IMR-90 (cell line): ENCODE measurements around the gene CLDN10. TPM values are rescaled to one million over a fixed set of nuclear protein-coding genes. Genes with fewer than 3 reads are reported as not detected.

ENCODE experiments used
- ATAC-seq: fragments of 200-7000 bp; cut with Tn5 transposase; 2 replicates; pipeline ENCODE4 v1.9.1; 2020; ENCODE audit warnings: low read depth, mild to moderate bottlenecking, moderate library complexity
- BruUV-seq: library from RNA; stranded (reverse); fragments of 400-500 nt; replicated peaks from 2 replicates; lab custom pipeline; 2021; lab: Mats Ljungman, UMichigan
- CTCF ChIA-PET: fragments of 300-600 bp; formaldehyde crosslinking; extraction: SDS; loops from one replicate; lab custom pipeline; 2021; ENCODE audit warnings: antibody characterized with exemption; lab: Yijun Ruan, JAX
- POLR2A ChIA-PET: fragments of 300-600 bp; sonication (Branson Sonifier 250); formaldehyde crosslinking; loops from one replicate; lab custom pipeline; 2022; ENCODE audit warnings: antibody characterized with exemption; ENCODE audit not compliant: unreplicated experiment; lab: Charles Lee
- DNase-seq: peaks from one replicate; pipeline ENCODE4 v3.0.0; 2013
- H2AFZ ChIP-seq: replicated peaks from 2 replicates; pipeline ENCODE3; 2013; ENCODE audit warnings: low read length, mild to moderate bottlenecking; ENCODE audit not compliant: poor library complexity
- H2AK5ac ChIP-seq: 2 replicates; pipeline ENCODE4 v1.6.1; 2013; ENCODE audit warnings: low read depth, low read length, inconsistent platforms
- H2AK9ac ChIP-seq: replicated peaks from 2 replicates; pipeline ENCODE3; 2013; ENCODE audit warnings: mild to moderate bottlenecking, low read depth, low read length, moderate library complexity; ENCODE audit not compliant: poor library complexity
- H2BK120ac ChIP-seq: 2 replicates; pipeline ENCODE4 v1.6.1; 2013; ENCODE audit warnings: low read depth, low read length, inconsistent platforms
- H2BK15ac ChIP-seq: 3 replicates; pipeline ENCODE4 v1.6.1; 2013; ENCODE audit warnings: low read depth, low read length, inconsistent platforms
- H2BK20ac ChIP-seq: 2 replicates; pipeline ENCODE4 v1.6.1; 2013; ENCODE audit warnings: low read depth, mild to moderate bottlenecking, inconsistent platforms, low read length, moderate library complexity
- H2BK5ac ChIP-seq: 2 replicates; pipeline ENCODE4 v1.6.1; 2013; ENCODE audit warnings: mild to moderate bottlenecking, low read depth, low read length, inconsistent platforms; ENCODE audit not compliant: poor library complexity, severe bottlenecking
- H3K14ac ChIP-seq: replicated peaks from 2 replicates; pipeline ENCODE4 v1.6.1; 2013; ENCODE audit warnings: low read depth, low read length, inconsistent platforms
- H3K18ac ChIP-seq: 2 replicates; pipeline ENCODE4 v1.6.1; 2013; ENCODE audit warnings: low read depth, low read length, control low read depth
- H3K23ac ChIP-seq: 2 replicates; pipeline ENCODE4 v1.6.1; 2013; ENCODE audit warnings: low read depth, low read length, inconsistent platforms
- H3K27ac ChIP-seq: 2 replicates; pipeline ENCODE4 v1.5.1; 2013; ENCODE audit warnings: mild to moderate bottlenecking, control low read depth, low read length; ENCODE audit not compliant: insufficient read depth
- H3K27me3 ChIP-seq: 2 replicates; pipeline ENCODE4 v1.6.1; 2013; ENCODE audit warnings: low read length; ENCODE audit not compliant: control insufficient read depth, insufficient read depth
- H3K36me3 ChIP-seq: 2 replicates; pipeline ENCODE4 v1.6.1; 2013; ENCODE audit warnings: low read length, mixed read lengths; ENCODE audit not compliant: control insufficient read depth, insufficient read depth
- H3K4ac ChIP-seq: 2 replicates; pipeline ENCODE4 v1.6.1; 2013; ENCODE audit warnings: low read depth, low read length, inconsistent platforms
- H3K4me1 ChIP-seq: 2 replicates; pipeline ENCODE4 v1.6.1; 2013; ENCODE audit warnings: low read length, mixed read lengths; ENCODE audit not compliant: control insufficient read depth, insufficient read depth
- H3K4me2 ChIP-seq: 2 replicates; pipeline ENCODE4 v1.6.1; 2013; ENCODE audit warnings: low read depth, mild to moderate bottlenecking, control low read depth, low read length, moderate library complexity
- H3K4me3 ChIP-seq: 2 replicates; pipeline ENCODE4 v1.5.1; 2013; ENCODE audit warnings: low read depth, mild to moderate bottlenecking, control low read depth, low read length, moderate library complexity; ENCODE audit not compliant: insufficient read depth
- H3K56ac ChIP-seq: 2 replicates; pipeline ENCODE4 v1.6.1; 2013; ENCODE audit warnings: low read length, inconsistent platforms; ENCODE audit not compliant: insufficient read depth; ENCODE audit errors: extremely low read depth
- H3K79me1 ChIP-seq, 2 experiments: 2 replicates each; pipeline ENCODE4 v1.6.1; 2013; ENCODE audit warnings: low read length in 2 of 2, inconsistent platforms in 1 of 2, low read depth in 1 of 2
- H3K9ac ChIP-seq: 2 replicates; pipeline ENCODE4 v1.6.1; 2013; ENCODE audit warnings: low read depth, low read length, control low read depth
- H3K9me1 ChIP-seq: 2 replicates; pipeline ENCODE4 v1.6.1; 2013; ENCODE audit warnings: low read length, inconsistent platforms; ENCODE audit not compliant: insufficient read depth
- H3K9me3 ChIP-seq: 2 replicates; pipeline ENCODE4 v1.6.1; 2013; ENCODE audit warnings: low read length; ENCODE audit not compliant: control insufficient read depth, insufficient read depth
- H4K20me1 ChIP-seq: 2 replicates; pipeline ENCODE4 v1.6.1; 2013; ENCODE audit warnings: low read length, inconsistent platforms; ENCODE audit not compliant: insufficient read depth
- H4K5ac ChIP-seq: 2 replicates; pipeline ENCODE4 v1.6.1; 2013; ENCODE audit warnings: mild to moderate bottlenecking, low read depth, low read length, control low read depth
- H4K8ac ChIP-seq, 2 experiments: 2 replicates each; pipeline ENCODE4 v1.6.1; 2013; ENCODE audit warnings: low read depth in 2 of 2, low read length in 2 of 2, control low read depth in 1 of 2, inconsistent platforms in 1 of 2
- H4K91ac ChIP-seq: 2 replicates; pipeline ENCODE4 v1.6.1; 2013; ENCODE audit warnings: low read depth, low read length, inconsistent platforms; ENCODE audit not compliant: insufficient read depth
- CEBPB ChIP-seq: IDR thresholded peaks from 2 replicates; pipeline ENCODE4 v1.6.1; 2012; ENCODE audit warnings: low read depth, low read length, improper control_type of control experiment
- CHD1 ChIP-seq: IDR thresholded peaks from 2 replicates; pipeline ENCODE4 v1.6.1; 2012; ENCODE audit warnings: low read depth, low read length, improper control_type of control experiment
- CTCF ChIP-seq: conservative IDR thresholded peaks from 2 replicates; pipeline ENCODE4 v1.5.1; 2012; ENCODE audit warnings: mild to moderate bottlenecking, low read depth, low read length, improper control_type of control experiment
- ELK1 ChIP-seq: fragments of 150-350 bp; IDR thresholded peaks from 2 replicates; pipeline ENCODE4 v1.6.1; 2016; ENCODE audit warnings: low read depth, mild to moderate bottlenecking, low read length, moderate library complexity, borderline replicate concordance
- FOS ChIP-seq: fragments of 150-350 bp; IDR thresholded peaks from 2 replicates; pipeline ENCODE4 v1.6.1; 2016; ENCODE audit warnings: low read depth, low read length
- MAFK ChIP-seq: IDR thresholded peaks from 2 replicates; pipeline ENCODE4 v1.6.1; 2012; ENCODE audit warnings: low read depth, low read length, improper control_type of control experiment
- MAZ ChIP-seq: IDR thresholded peaks from 2 replicates; pipeline ENCODE4 v1.6.1; 2012; ENCODE audit warnings: low read depth, mild to moderate bottlenecking, low read length, improper control_type of control experiment, moderate library complexity, borderline replicate concordance
- NFE2L2 ChIP-seq: fragments of 150-350 bp; IDR thresholded peaks from 2 replicates; pipeline ENCODE4 v1.6.1; 2016; ENCODE audit warnings: low read depth, mild to moderate bottlenecking, low read length
- POLR2A ChIP-seq: IDR thresholded peaks from 2 replicates; pipeline ENCODE4 v1.6.1; 2012; ENCODE audit warnings: mild to moderate bottlenecking, low read depth, low read length
- RAD21 ChIP-seq: IDR thresholded peaks from 2 replicates; pipeline ENCODE4 v1.6.1; 2012; ENCODE audit warnings: low read length, improper control_type of control experiment
- RCOR1 ChIP-seq: IDR thresholded peaks from 2 replicates; pipeline ENCODE4 v1.6.1; 2012; ENCODE audit warnings: mild to moderate bottlenecking, low read length, improper control_type of control experiment; ENCODE audit not compliant: insufficient replicate concordance
- RFX5 ChIP-seq: IDR thresholded peaks from 2 replicates; pipeline ENCODE4 v1.8.0; 2012; ENCODE audit warnings: low read depth, mild to moderate bottlenecking, low read length, moderate library complexity
- SMC3 ChIP-seq: fragments of 150-350 bp; IDR thresholded peaks from 2 replicates; pipeline ENCODE4 v1.6.1; 2016; ENCODE audit warnings: low read depth, mild to moderate bottlenecking, antibody characterized with exemption, low read length, moderate library complexity
- USF2 ChIP-seq: fragments of 150-350 bp; IDR thresholded peaks from 2 replicates; pipeline ENCODE4 v1.6.1; 2017; ENCODE audit warnings: mild to moderate bottlenecking, antibody characterized with exemption, low read length, low read depth
- WGBS, 2 experiments: methylation state at CpG; one replicate each; pipeline versions ENCODE4 v1.1.5 to v1.1.7; 2013; ENCODE audit warnings: missing lambda C conversion rate in 2 of 2; ENCODE audit not compliant: insufficient read length in 1 of 2; ENCODE audit errors: extremely low coverage in 2 of 2; 5-methylcytosine and 5-hydroxymethylcytosine counted together
- dilution Hi-C: fragments of 300-500 bp; cut with HindIII; formaldehyde crosslinking; loops from one replicate; pipeline ENCODE4 v1.14.3; 2018; ENCODE audit warnings: low sequenced_read_pairs; ENCODE audit not compliant: unreplicated experiment
- in situ Hi-C: fragments of 300-500 bp; cut with MboI; formaldehyde crosslinking; loops from 3 replicates; pipeline ENCODE4 v1.14.3; 2019; ENCODE audit warnings: low sequenced_read_pairs, inconsistent platforms, mixed read lengths
- intact Hi-C: fragments of 100-400 bp; cut with micrococcal nuclease; formaldehyde crosslinking; loops from 2 replicates; pipeline ENCODE4 v1.10.0; 2022
- polyA plus RNA-seq, 3 experiments: library from polyadenylated mRNA; depleted of rRNA; stranded (reverse); fragments of >200 nt; gene quantifications; 2 replicates each; pipeline ENCODE4 v1.2.3, GENCODE V29; 2012; ENCODE audit warnings: low replicate concordance in 1 of 3
- total RNA-seq: library from RNA; depleted of rRNA; stranded (reverse); fragments of >200 nt; gene quantifications from 2 replicates; pipeline ENCODE4 v1.2.3, GENCODE V29; 2012

Gene CLDN10
- total and polyA plus RNA-seq, 2 of the 4 experiments (the other 2 are of a cell fraction) = not detected

GRCh38 chr13:95559100-95559499, 6.6 kb downstream of the CLDN10 start:
- Histone ChIP-seq H3K18ac (no peak overlapping the region), H2BK5ac (no peak overlapping the region), H2BK15ac (no peak overlapping the region), H3K27me3 (peaks cover 37% of the 10 kb centered on the region), H3K4me2 (no peak overlapping the region), H3K9me1 (no peaks in the 10 kb centered on the region), H3K4me3 (no peak overlapping the region), H3K9me3 (peaks cover 3% of the 10 kb centered on the region), H3K27ac (no peak overlapping the region), H3K79me1 (no peaks in the 10 kb centered on the region), H3K14ac (no peak overlapping the region), H2BK20ac (no peak overlapping the region), H2BK120ac (no peak overlapping the region), H4K91ac (no peak overlapping the region), H3K4me1 (no peaks in the 10 kb centered on the region), H4K8ac (no peak overlapping the region), H3K36me3 (no peaks in the 10 kb centered on the region), H3K9ac (no peak overlapping the region), H2AK5ac (no peak overlapping the region), H4K20me1 (no peaks in the 10 kb centered on the region), H4K5ac (no peak overlapping the region), H2AK9ac (no peak overlapping the region), H3K4ac (no peak overlapping the region), H3K56ac (no peak overlapping the region), H3K23ac (no peak overlapping the region), H2AFZ (no peak overlapping the region)
- intact Hi-C loops (no loop called here), dilution Hi-C loops (no loop called here), in situ Hi-C loops (no loop called here)
- BruUV-seq = no TSS peak
- TF ChIP-seq CHD1 (no peak), MAFK (no peak), MAZ (no peak), FOS (no peak), NFE2L2 (no peak), RFX5 (no peak), USF2 (no peak), RCOR1 (no peak), SMC3 (no peak), CEBPB (no peak), CTCF (no peak), ELK1 (no peak), RAD21 (no peak), POLR2A (no peak)
- no peak for DNase-seq
- ChIA-PET CTCF (no interaction called here), POLR2A (no interaction called here)
- 50% methylated on average over 1 of the region's 6 CpGs; no CpG with 5 or more reads in 1 of the 2 experiments for WGBS, 2 experiments
- ATAC-seq = no peak
